ENCODE data around the gene FLNC. TPM values are rescaled to one million over a fixed set of nuclear protein-coding genes. Genes with fewer than 3 reads are reported as not detected.

Gene FLNC
- total RNA-seq, 1 experiment from 2014 or later, result 84.7 TPM

GRCh38 chr7:128829391-128830166 is 627 bp upstream of the FLNC start:
- Histone ChIP-seq H3K4me1 (replicated peaks) (peaks cover 66% of the 10 kb centered on the region), H3K9me3 (replicated peaks) (no peaks in the 10 kb centered on the region), H3K4me3 (peak overlapping the region; percentile 73), H3K36me3 (peaks cover 15% of the 10 kb centered on the region), H3K27me3 (replicated peaks) (no peaks in the 10 kb centered on the region), H3K27ac (peak overlapping the region; percentile 56)
- DNase-seq (ENCODE audit: low read depth in 1 of 2, low spot score in 2 of 2), result peak in 1 of 2 experiments; percentile 70

- Histone ChIP-seq H3K9me3 (replicated peaks) (no peaks in the 10 kb centered on the region), H3K27me3 (replicated peaks) (no peaks in the 10 kb centered on the region), H3K36me3 (peaks cover 33% of the 10 kb centered on the region), H3K27ac (no peak overlapping the region), H3K4me1 (replicated peaks) (peaks cover 66% of the 10 kb centered on the region), H3K4me3 (peak overlapping the region; percentile 73)
- peak in 1 of 2 experiments; percentile 65 for DNase-seq (ENCODE audit: low read depth in 1 of 2, low spot score in 2 of 2)
Measured at GRCh38 chr7:128831178-128831993, 1.2 kb downstream of the FLNC start.

- Histone ChIP-seq H3K4me1 (replicated peaks) (peaks cover 63% of the 10 kb centered on the region), H3K27ac (peak overlapping the region; percentile 42), H3K4me3 (peak overlapping the region; percentile 73), H3K36me3 (peaks cover 39% of the 10 kb centered on the region), H3K27me3 (replicated peaks) (no peaks in the 10 kb centered on the region), H3K9me3 (replicated peaks) (no peaks in the 10 kb centered on the region)
- DNase-seq (ENCODE audit: low read depth in 1 of 2, low spot score in 2 of 2), result peak in 1 of 2 experiments; percentile 17
Measured at GRCh38 chr7:128831994-128832879, 2.0 kb downstream of the FLNC start.

- no peaks in the 10 kb centered on the region for H3K27me3 ChIP-seq (replicated peaks)
- H3K27ac ChIP-seq, result peak overlapping the region; percentile 42
- peak overlapping the region; percentile 73 for H3K4me3 ChIP-seq
- peaks cover 45% of the 10 kb centered on the region for H3K36me3 ChIP-seq
- H3K9me3 ChIP-seq (replicated peaks), result no peaks in the 10 kb centered on the region
- peaks cover 57% of the 10 kb centered on the region for H3K4me1 ChIP-seq (replicated peaks)
- DNase-seq (ENCODE audit: low read depth in 1 of 2, low spot score in 2 of 2), result no peak
Measured at GRCh38 chr7:128832880-128833147, 2.6 kb downstream of the FLNC start.

- Histone ChIP-seq H3K36me3 (peaks cover 50% of the 10 kb centered on the region), H3K4me3 (peak overlapping the region; percentile 73; the same call in 1 of the 2 replicates), H3K27ac (peak overlapping the region; percentile 42), H3K9me3 (replicated peaks) (no peaks in the 10 kb centered on the region), H3K27me3 (replicated peaks) (no peaks in the 10 kb centered on the region), H3K4me1 (replicated peaks) (peaks cover 51% of the 10 kb centered on the region)
- peak; percentile 57 to 84 for DNase-seq (ENCODE audit: low read depth in 1 of 2, low spot score in 2 of 2)
Measured at GRCh38 chr7:128833148-128833945, 3.1 kb downstream of the FLNC start.

GRCh38 chr7:128833946-128834325 is 3.7 kb downstream of the FLNC start:
- no peak for DNase-seq (ENCODE audit: low read depth in 1 of 2, low spot score in 2 of 2)
- Histone ChIP-seq H3K36me3 (peaks cover 56% of the 10 kb centered on the region), H3K27me3 (replicated peaks) (no peaks in the 10 kb centered on the region), H3K9me3 (replicated peaks) (no peaks in the 10 kb centered on the region), H3K4me3 (no peak overlapping the region), H3K27ac (peak overlapping the region; percentile 38; the same call in 1 of the 2 replicates), H3K4me1 (replicated peaks) (peaks cover 46% of the 10 kb centered on the region)

- Histone ChIP-seq H3K27ac (no peak overlapping the region), H3K9me3 (replicated peaks) (no peaks in the 10 kb centered on the region), H3K4me1 (replicated peaks) (peaks cover 35% of the 10 kb centered on the region), H3K27me3 (replicated peaks) (no peaks in the 10 kb centered on the region), H3K4me3 (no peak overlapping the region), H3K36me3 (peaks cover 69% of the 10 kb centered on the region)
- DNase-seq (ENCODE audit: low read depth in 1 of 2, low spot score in 2 of 2), result peak in 1 of 2 experiments; percentile 37
Measured at GRCh38 chr7:128835231-128835751, 5.1 kb downstream of the FLNC start.

GRCh38 chr7:128835790-128836641 is 5.8 kb downstream of the FLNC start:
- Histone ChIP-seq H3K4me1 (replicated peaks) (peaks cover 30% of the 10 kb centered on the region), H3K9me3 (replicated peaks) (no peaks in the 10 kb centered on the region), H3K4me3 (no peak overlapping the region), H3K27ac (no peak overlapping the region), H3K36me3 (peaks cover 71% of the 10 kb centered on the region), H3K27me3 (replicated peaks) (no peaks in the 10 kb centered on the region)
- DNase-seq (ENCODE audit: low read depth in 1 of 2, low spot score in 2 of 2), result no peak

GRCh38 chr7:128836729-128837348 is 6.6 kb downstream of the FLNC start:
- Histone ChIP-seq H3K27me3 (replicated peaks) (no peaks in the 10 kb centered on the region), H3K27ac (no peak overlapping the region), H3K4me1 (replicated peaks) (peaks cover 28% of the 10 kb centered on the region), H3K9me3 (replicated peaks) (no peaks in the 10 kb centered on the region), H3K36me3 (peaks cover 79% of the 10 kb centered on the region), H3K4me3 (no peak overlapping the region)
- DNase-seq (ENCODE audit: low read depth in 1 of 2, low spot score in 2 of 2), result peak in 1 of 2 experiments; percentile 31

GRCh38 chr7:128837521-128837921 is 7.3 kb downstream of the FLNC start:
- Histone ChIP-seq H3K4me1 (replicated peaks) (peaks cover 22% of the 10 kb centered on the region), H3K36me3 (peaks cover 84% of the 10 kb centered on the region)

GRCh38 chr7:128838109-128838779 is 8.0 kb downstream of the FLNC start:
- H3K4me1 ChIP-seq (replicated peaks), result peaks cover 15% of the 10 kb centered on the region
- peaks cover 87% of the 10 kb centered on the region for H3K36me3 ChIP-seq
- DNase-seq (ENCODE audit: low read depth in 1 of 2, low spot score in 2 of 2), result peak in 1 of 2 experiments; percentile 39
- H3K4me3 ChIP-seq, result no peak overlapping the region
- no peaks in the 10 kb centered on the region for H3K9me3 ChIP-seq (replicated peaks)
- H3K27me3 ChIP-seq (replicated peaks), result no peaks in the 10 kb centered on the region
- H3K27ac ChIP-seq, result no peak overlapping the region

More at GRCh38 chr7:128837521-128837921, 7.3 kb downstream of the FLNC start:
- no peak for DNase-seq (ENCODE audit: low read depth in 1 of 2, low spot score in 2 of 2)
- Histone ChIP-seq H3K27me3 (replicated peaks) (no peaks in the 10 kb centered on the region), H3K4me3 (no peak overlapping the region), H3K27ac (no peak overlapping the region), H3K9me3 (replicated peaks) (no peaks in the 10 kb centered on the region)

Measured in SJSA1 (cell line).